HFF-Myc (cell line): ENCODE measurements around the gene BPIFB6.
"Not testable (repeated sequence)": the region's sequence is repeated elsewhere in the genome, so short reads cannot be mapped to it uniquely, and the experiment has no call there.

ENCODE experiments used
- DNase-seq: peaks from one replicate; pipeline ENCODE4 v3.0.0-alpha.2; 2011; ENCODE audit warnings: low read depth; ENCODE audit errors: extremely low read depth
- H3K4me3 ChIP-seq: replicated peaks from 2 replicates; pipeline ENCODE4 v1.5.1; 2011; ENCODE audit warnings: low read depth, mild to moderate bottlenecking, control low read depth, low read length
- TF ChIP-seq, protein P1 (sequence below): IDR thresholded peaks from 2 replicates; pipeline ENCODE4 v1.5.1; 2012; ENCODE audit warnings: mild to moderate bottlenecking, low read depth, low read length, control low read depth; ENCODE audit errors: missing control alignments

BPIFB6 gene

DNA sequence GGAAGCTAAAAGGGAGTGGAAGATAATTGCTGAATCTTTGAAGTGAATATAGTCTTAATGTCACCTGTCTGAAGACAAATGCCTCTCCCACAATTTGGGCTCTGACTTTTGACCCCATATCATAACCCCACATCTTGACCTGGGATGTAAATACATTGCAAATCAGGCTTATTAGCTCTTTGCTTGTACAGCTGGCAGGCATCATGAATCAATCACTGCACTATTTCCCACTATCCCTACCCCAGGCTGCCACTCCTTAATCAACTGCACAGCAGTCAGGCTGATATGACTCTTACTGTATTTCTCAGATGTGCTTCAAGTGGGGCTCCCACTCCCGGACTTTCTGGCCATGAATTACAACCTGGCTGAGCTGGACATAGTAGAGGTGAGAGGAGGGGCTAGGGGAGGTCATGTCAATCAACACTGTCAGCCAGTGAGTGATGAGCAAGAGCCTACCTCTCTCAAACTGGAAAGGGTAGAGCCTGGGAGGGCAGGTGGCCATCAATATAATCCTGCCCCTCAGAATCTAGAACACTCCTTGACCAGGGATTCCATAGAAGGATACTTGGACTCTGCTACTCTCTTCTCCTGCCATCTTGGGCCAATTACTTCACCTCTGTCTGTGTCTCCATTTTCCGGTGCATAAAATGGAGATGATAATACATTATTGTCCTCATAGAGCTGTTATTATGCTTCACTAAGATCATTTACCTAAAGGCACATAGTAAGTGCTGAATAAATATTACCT is 11.7 kb downstream of the BPIFB6 start:
- TF ChIP-seq, protein P1, sequence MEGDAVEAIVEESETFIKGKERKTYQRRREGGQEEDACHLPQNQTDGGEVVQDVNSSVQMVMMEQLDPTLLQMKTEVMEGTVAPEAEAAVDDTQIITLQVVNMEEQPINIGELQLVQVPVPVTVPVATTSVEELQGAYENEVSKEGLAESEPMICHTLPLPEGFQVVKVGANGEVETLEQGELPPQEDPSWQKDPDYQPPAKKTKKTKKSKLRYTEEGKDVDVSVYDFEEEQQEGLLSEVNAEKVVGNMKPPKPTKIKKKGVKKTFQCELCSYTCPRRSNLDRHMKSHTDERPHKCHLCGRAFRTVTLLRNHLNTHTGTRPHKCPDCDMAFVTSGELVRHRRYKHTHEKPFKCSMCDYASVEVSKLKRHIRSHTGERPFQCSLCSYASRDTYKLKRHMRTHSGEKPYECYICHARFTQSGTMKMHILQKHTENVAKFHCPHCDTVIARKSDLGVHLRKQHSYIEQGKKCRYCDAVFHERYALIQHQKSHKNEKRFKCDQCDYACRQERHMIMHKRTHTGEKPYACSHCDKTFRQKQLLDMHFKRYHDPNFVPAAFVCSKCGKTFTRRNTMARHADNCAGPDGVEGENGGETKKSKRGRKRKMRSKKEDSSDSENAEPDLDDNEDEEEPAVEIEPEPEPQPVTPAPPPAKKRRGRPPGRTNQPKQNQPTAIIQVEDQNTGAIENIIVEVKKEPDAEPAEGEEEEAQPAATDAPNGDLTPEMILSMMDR: no peak
- no peak overlapping the region for H3K4me3 ChIP-seq
- DNase-seq: no peak

DNA sequence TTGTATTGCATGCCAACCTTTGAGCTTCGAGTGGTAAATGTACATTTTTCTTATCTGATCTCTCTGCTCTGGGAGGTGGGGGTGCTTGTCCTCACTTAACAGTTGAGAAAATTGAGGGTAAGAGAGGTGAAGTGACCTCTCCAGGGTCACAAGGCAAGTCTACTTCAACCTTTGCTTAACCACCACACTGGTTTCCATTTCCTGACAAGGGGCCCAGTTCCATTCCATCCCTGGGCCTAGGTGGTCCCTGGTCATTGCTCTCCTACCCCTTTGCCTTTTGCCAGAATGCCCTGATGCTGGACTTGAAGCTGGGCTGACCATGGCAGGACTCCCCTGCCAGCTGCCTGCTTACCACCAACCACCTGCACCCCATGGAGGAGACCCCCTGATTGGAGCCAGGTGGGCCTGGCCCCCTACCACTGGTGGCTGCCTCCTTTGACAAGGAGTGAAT is 12.3 kb downstream of the BPIFB6 start:
- TF ChIP-seq, protein P1: no peak
- no peak overlapping the region for H3K4me3 ChIP-seq
- DNase-seq: no peak

DNA sequence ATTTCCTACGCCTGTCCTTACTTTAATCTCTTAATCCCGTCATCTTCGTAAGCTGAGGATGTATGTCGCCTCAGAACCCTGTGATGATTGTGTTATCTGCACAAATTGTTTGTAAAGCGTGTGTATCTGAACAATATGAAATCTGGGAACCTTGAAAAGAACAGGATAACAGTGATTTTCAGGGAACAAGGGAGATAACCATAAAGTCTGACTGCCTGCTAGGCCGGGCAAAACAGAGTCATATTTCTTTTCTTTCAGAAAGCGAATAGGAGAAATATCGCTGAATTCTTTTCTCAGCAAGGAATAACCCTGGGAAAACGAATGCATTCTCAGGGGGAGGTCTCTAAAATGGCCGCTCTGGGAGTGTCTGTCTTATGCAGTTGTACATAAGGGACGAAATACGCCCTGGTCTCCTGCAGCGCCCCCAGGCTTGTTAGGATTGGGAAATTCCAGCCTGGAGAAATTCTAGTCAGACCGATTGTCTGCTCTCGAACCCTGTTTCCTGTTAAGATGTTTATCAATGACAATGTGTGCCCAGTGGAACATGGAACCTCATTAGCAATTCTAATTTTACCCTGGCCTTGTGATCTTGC is 13.8 kb downstream of the BPIFB6 start:
- not testable (repeated sequence) for DNase-seq, H3K4me3 ChIP-seq

DNA sequence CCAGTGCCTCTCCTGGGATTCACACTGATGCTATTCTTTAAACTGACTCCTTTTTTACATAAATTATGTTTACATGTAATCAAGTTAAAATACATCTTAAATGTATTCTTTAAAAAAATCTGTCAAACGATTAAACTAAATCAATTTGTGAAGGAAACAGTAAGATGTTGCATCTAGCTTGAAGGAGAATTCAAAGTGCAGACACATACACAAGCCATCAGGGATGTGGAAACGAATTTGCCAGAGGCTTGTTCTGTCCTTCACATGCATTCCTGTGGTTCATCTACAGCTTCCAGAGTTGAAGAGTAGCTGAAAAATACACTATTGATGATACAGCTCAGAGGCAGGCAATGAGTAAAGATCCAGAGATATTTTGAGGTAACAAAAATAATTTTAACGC is 15.0 kb downstream of the BPIFB6 start:
- TF ChIP-seq, protein P1: no peak
- no peak overlapping the region for H3K4me3 ChIP-seq
- DNase-seq: no peak

DNA sequence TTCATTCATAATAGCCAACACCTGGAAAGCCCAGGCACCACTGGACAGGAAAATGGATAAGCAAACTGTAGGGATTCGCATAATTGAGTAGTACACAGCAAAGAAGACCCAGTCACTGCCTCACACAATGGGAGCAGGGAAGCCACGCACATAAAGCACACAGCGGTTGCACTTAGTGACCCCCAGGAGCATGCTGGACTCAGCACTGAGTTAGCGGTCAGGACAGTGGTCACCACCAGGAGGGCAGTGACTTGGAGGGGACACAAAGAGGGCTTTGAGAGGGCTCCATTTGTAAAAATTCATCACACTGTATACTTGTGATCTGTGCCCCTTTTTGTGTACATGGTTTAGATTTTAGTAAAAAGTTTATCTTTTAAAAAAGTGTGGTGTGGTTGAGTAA is 19.9 kb downstream of the BPIFB6 start:
- no peak for DNase-seq
- no peak overlapping the region for H3K4me3 ChIP-seq
- TF ChIP-seq, protein P1: no peak

DNA sequence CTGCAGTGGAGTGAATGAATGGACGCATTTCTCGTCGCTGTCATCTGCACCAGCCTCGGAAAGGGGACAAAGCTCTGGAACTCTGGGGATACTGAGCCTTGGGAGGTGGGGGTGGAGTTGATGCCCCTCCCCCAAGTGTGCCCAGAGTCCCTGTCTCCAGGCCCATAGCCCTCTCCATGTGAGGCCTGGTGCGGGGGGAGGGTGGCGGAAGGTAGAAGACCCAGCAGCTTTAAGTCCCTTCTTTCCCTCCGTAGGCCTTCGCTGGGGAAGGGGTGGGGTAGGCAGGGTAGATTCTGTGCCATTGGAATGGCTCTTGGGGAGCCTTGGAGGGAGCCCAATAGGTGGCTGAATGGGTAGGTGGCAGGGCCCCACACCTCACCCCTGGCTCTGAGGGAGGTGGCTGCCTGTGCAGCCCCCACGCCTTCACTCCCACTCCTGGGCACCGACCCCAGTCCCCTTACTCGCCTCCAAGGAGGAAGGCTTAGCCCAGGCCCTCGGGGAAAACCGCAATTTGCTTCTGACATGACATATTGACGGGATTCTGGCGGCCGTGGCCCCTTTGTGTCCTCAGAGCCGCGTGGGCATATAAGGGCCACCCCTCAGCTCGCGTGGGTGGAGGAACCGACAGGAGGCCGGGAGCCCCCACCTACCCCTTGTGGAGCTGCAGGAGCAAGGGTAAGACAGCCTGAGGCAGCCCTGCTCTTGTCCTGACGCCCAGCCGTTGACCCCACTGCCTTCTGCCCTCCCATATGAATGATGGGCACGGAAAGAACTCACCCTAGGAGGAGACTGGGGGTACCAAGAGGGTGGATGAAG is 22.1 kb downstream of the BPIFB6 start, which contains the start of gene BPIFB3:
TSS of gene BPIFB3 (plus strand) at position 613 of the 816 bp plus-strand sequence. CDS start 1,533 bp downstream, outside the sequence.
- H3K4me3 ChIP-seq: no peak within 1 kb of the TSS
- TF ChIP-seq, protein P1: no peak
- no peak for DNase-seq

DNA sequence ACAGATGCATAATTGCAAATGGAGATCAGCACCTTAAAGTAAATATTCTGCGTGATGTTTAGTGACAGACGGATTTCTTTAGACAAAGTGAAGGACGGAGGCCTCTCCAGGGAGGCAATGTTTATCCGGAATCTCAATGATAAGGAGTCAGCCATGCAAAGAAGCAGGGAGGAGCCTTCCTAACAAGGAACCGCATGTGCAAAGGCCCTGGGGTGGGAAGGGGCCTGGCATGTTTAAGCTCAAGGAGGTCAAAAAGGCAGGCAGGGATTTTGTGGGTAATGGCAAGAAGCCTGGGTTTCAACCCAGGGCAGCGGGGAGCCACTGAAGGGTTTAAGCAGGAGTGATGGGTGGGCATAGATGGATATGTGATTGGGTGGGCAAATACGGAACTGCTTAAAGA is 22.9 kb downstream of the BPIFB6 start:
- no peak for DNase-seq
- TF ChIP-seq, protein P1: no peak
- no peak overlapping the region for H3K4me3 ChIP-seq
